Panc1 (cell line): ENCODE measurements around the gene IQCF6. TPM values are rescaled to one million over a fixed set of nuclear protein-coding genes. Genes with fewer than 3 reads are reported as not detected.
"Not testable (repeated sequence)": the region's sequence is repeated elsewhere in the genome, so short reads cannot be mapped to it uniquely, and the experiment has no call there.

Source experiments
- ATAC-seq: fragments of 200-7000 bp; cut with Tn5 transposase; 2 replicates; pipeline ENCODE4 v1.9.1; 2020; ENCODE audit warnings: mild to moderate bottlenecking, moderate library complexity
- BruUV-seq: library from RNA; stranded (reverse); fragments of 400-500 nt; replicated peaks from 2 replicates; lab custom pipeline; 2021; lab: Mats Ljungman, UMichigan
- CTCF ChIA-PET: fragments of 300-600 bp; sonication (Branson Sonifier 250); formaldehyde crosslinking; loops from one replicate; lab custom pipeline; 2022; ENCODE audit warnings: antibody characterized with exemption; lab: Charles Lee
- POLR2A ChIA-PET: fragments of 300-600 bp; sonication (Branson Sonifier 250); formaldehyde crosslinking; loops from one replicate; lab custom pipeline; 2022; ENCODE audit warnings: antibody characterized with exemption; lab: Charles Lee
- DNase-seq: peaks from one replicate; pipeline ENCODE4 v3.0.0-alpha.2; 2010; ENCODE audit warnings: low read depth, low spot score
- H3K27ac ChIP-seq: 2 replicates; pipeline ENCODE4 v1.5.1; 2011; ENCODE audit warnings: mild to moderate bottlenecking, low read length, inconsistent platforms
- H3K27me3 ChIP-seq: fragments of 200-500 bp; sonication (Bioruptor generic); 2 replicates; pipeline ENCODE4 v1.6.0; 2014; ENCODE audit warnings: low read length, inconsistent platforms; ENCODE audit not compliant: control insufficient read depth, insufficient read depth
- H3K36me3 ChIP-seq: fragments of 200-500 bp; sonication (Bioruptor generic); 2 replicates; pipeline ENCODE4 v1.5.1; 2014; ENCODE audit warnings: inconsistent platforms, mild to moderate bottlenecking, low read length, moderate library complexity; ENCODE audit not compliant: control insufficient read depth, insufficient read depth
- H3K4me1 ChIP-seq: 2 replicates; pipeline ENCODE4 v1.5.1; 2011; ENCODE audit warnings: inconsistent platforms, mild to moderate bottlenecking, low read length, moderate library complexity; ENCODE audit not compliant: control insufficient read depth, insufficient read depth
- H3K4me3 ChIP-seq, 2 experiments: 2 replicates each; pipeline ENCODE4 v1.5.1; 2011 to 2012; ENCODE audit warnings: low read depth in 2 of 2, low read length in 2 of 2, mild to moderate bottlenecking in 2 of 2, inconsistent platforms in 1 of 2, moderate library complexity in 1 of 2
- H3K9me3 ChIP-seq: fragments of 200-500 bp; sonication (Bioruptor generic); 2 replicates; pipeline ENCODE4 v1.5.1; 2014; ENCODE audit warnings: low read depth, mild to moderate bottlenecking, inconsistent platforms, low read length, moderate library complexity; ENCODE audit not compliant: control insufficient read depth, insufficient read depth
- CTCF ChIP-seq: fragments of 450-650 bp; IDR thresholded peaks from 2 replicates; pipeline ENCODE4 v1.5.1; 2017; ENCODE audit warnings: mild to moderate bottlenecking
- POLR2AphosphoS5 ChIP-seq: IDR thresholded peaks from 2 replicates; pipeline ENCODE4 v1.6.1; 2012; ENCODE audit warnings: mild to moderate bottlenecking, low read depth, low read length, moderate library complexity
- SIN3A ChIP-seq: IDR thresholded peaks from 2 replicates; pipeline ENCODE4 v1.6.1; 2012; ENCODE audit warnings: low read depth, mild to moderate bottlenecking, low read length, moderate library complexity, borderline replicate concordance; ENCODE audit not compliant: insufficient read depth
- TCF7L2 ChIP-seq: IDR thresholded peaks from 2 replicates; pipeline ENCODE4 v1.6.1; 2011; ENCODE audit warnings: mild to moderate bottlenecking, low read depth, low read length, inconsistent platforms
- in situ Hi-C: cut with HindIII; loops from 2 replicates; pipeline ENCODE4 v1.10.0; 2016; ENCODE audit warnings: low sequenced_read_pairs, low pct_unique_long_range_greater_than_20kb
- intact Hi-C: fragments of 100-400 bp; cut with micrococcal nuclease; formaldehyde crosslinking; loops from one replicate; pipeline ENCODE4 v1.10.0; 2022; ENCODE audit not compliant: unreplicated experiment
- total RNA-seq: library from RNA; stranded (reverse); gene quantifications from one replicate; pipeline ENCODE4 v1.2.1, GENCODE V29; 2021; ENCODE audit not compliant: unreplicated experiment
- TF ChIP-seq, protein P1 (sequence below), 2 experiments: IDR thresholded peaks; 2 replicates each; pipeline ENCODE4 v1.6.1; 2011 to 2012; ENCODE audit warnings: low read depth in 2 of 2, control low read depth in 1 of 2, low read length in 1 of 2, mild to moderate bottlenecking in 1 of 2, moderate library complexity in 1 of 2; ENCODE audit not compliant: insufficient read depth in 1 of 2

IQCF6 gene
- total RNA-seq, 1 experiment from 2014 or later: not detected

- no peak overlapping the region for H3K27ac ChIP-seq
- no TSS peak for BruUV-seq
- no peaks in the 10 kb centered on the region for H3K9me3 ChIP-seq
- H3K36me3 ChIP-seq: no peaks in the 10 kb centered on the region
- TF ChIP-seq POLR2AphosphoS5 (no peak), TCF7L2 (no peak), SIN3A (no peak), CTCF (no peak)
- TF ChIP-seq, protein P1, sequence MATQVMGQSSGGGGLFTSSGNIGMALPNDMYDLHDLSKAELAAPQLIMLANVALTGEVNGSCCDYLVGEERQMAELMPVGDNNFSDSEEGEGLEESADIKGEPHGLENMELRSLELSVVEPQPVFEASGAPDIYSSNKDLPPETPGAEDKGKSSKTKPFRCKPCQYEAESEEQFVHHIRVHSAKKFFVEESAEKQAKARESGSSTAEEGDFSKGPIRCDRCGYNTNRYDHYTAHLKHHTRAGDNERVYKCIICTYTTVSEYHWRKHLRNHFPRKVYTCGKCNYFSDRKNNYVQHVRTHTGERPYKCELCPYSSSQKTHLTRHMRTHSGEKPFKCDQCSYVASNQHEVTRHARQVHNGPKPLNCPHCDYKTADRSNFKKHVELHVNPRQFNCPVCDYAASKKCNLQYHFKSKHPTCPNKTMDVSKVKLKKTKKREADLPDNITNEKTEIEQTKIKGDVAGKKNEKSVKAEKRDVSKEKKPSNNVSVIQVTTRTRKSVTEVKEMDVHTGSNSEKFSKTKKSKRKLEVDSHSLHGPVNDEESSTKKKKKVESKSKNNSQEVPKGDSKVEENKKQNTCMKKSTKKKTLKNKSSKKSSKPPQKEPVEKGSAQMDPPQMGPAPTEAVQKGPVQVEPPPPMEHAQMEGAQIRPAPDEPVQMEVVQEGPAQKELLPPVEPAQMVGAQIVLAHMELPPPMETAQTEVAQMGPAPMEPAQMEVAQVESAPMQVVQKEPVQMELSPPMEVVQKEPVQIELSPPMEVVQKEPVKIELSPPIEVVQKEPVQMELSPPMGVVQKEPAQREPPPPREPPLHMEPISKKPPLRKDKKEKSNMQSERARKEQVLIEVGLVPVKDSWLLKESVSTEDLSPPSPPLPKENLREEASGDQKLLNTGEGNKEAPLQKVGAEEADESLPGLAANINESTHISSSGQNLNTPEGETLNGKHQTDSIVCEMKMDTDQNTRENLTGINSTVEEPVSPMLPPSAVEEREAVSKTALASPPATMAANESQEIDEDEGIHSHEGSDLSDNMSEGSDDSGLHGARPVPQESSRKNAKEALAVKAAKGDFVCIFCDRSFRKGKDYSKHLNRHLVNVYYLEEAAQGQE (IDR thresholded peaks at IDR 0.05; ENCODE audit: insufficient read depth in 1 of 2, low read depth in 2 of 2, low read length in 1 of 2): no peak
- ChIA-PET CTCF (no interaction called here), POLR2A (no interaction called here)
- ATAC-seq: no peak
- no peak for DNase-seq
- H3K4me3 ChIP-seq: no peak overlapping the region
- no peaks in the 10 kb centered on the region for H3K4me1 ChIP-seq
- no peaks in the 10 kb centered on the region for H3K27me3 ChIP-seq
- intact Hi-C loops (no loop called here), in situ Hi-C loops (no loop called here)
These were observed 31.2 kb downstream of the IQCF6 start for GRCh38 chr3:51747840-51748239.

DNA sequence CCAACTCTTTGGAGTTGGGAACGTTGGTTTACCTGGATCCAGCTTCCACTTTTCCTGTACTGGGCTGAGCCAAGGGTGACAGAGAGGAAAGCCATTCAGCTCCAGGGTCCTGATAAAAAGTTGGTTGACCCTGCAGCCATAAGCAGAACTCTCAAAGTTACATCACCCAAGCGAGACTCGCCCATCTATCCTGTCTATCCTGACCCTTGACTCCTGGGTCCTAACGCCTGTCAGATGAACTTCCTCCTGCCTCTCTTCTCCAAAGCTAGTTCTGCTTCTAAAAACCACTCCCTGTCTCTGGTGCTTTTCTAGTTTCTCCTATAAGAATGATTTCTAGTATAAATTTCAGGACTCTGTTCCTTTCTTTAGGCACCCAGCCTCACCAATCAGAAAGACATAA lies 36.1 kb downstream of the IQCF6 start:
- BruUV-seq, H3K27ac ChIP-seq, intact Hi-C loops, H3K27me3 ChIP-seq, POLR2A ChIA-PET, DNase-seq, CTCF ChIA-PET, ATAC-seq, H3K36me3 ChIP-seq, H3K4me3 ChIP-seq, in situ Hi-C loops, H3K4me1 ChIP-seq, H3K9me3 ChIP-seq: not testable (repeated sequence)

DNA sequence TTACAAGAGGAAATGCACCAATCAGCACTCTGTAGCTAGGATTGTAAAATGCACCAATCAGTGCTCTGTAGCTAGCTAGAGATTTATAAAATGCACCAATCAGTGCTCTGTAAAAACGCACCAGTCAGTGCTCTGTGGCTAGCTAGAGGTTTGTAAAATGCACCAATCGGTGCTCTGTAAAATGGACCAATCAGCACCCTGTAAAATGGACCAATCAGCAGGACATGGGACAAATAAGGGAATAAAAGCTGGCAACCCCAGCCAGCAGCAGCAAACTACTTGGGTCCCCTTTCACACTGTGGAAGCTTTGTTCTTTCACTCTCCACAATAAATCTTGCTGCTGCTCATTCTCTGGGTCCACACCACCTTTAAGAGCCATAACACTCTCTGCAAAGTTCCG lies 36.7 kb downstream of the IQCF6 start:
- POLR2A ChIA-PET, BruUV-seq, in situ Hi-C loops, ATAC-seq, CTCF ChIA-PET, H3K4me1 ChIP-seq, H3K27me3 ChIP-seq, intact Hi-C loops, H3K36me3 ChIP-seq, DNase-seq, H3K9me3 ChIP-seq, H3K4me3 ChIP-seq, H3K27ac ChIP-seq: not testable (repeated sequence)
